Body of pancreas (tissue), 4 donors: ENCODE results near the gene NUDT16.

Source experiments
- POLR2A ChIP-seq, 3 donors: fragments of 450-650 bp; IDR thresholded peaks; one replicate each; pipeline ENCODE4 v1.6.1; 2016; ENCODE audit warnings: antibody characterized with exemption in 3 of 3, mild to moderate bottlenecking in 2 of 3
- TF ChIP-seq, protein P1 (sequence below), 7 experiments: fragments of 450-650 bp in 4 of 7; fragments of 200-600 bp in 3 of 7; sonication (generic) in 3 of 7; IDR thresholded peaks; one replicate each; pipeline ENCODE4 v1.5.1; 2016 to 2019; ENCODE audit warnings: antibody characterized with exemption in 7 of 7

DNA sequence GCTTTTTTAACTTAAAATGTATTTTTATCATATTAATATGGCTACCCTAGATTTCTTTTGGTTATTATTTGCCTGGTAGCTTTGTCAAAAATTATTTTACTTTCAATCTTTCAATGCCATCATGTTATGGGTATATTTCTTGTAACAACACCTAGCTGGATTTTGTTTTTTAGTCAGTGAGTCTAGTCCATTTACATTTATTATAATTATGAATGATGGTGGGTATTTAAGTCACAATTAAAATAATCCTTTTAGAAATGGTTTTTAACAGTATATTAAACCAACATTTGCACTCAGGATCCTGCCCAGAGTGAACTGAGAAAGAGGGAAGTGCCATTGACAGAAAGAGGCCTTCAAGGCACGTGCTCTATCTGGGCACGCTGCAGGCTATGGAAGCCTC, 39.8 kb upstream of the NUDT16 start:
- TF ChIP-seq, protein P1, sequence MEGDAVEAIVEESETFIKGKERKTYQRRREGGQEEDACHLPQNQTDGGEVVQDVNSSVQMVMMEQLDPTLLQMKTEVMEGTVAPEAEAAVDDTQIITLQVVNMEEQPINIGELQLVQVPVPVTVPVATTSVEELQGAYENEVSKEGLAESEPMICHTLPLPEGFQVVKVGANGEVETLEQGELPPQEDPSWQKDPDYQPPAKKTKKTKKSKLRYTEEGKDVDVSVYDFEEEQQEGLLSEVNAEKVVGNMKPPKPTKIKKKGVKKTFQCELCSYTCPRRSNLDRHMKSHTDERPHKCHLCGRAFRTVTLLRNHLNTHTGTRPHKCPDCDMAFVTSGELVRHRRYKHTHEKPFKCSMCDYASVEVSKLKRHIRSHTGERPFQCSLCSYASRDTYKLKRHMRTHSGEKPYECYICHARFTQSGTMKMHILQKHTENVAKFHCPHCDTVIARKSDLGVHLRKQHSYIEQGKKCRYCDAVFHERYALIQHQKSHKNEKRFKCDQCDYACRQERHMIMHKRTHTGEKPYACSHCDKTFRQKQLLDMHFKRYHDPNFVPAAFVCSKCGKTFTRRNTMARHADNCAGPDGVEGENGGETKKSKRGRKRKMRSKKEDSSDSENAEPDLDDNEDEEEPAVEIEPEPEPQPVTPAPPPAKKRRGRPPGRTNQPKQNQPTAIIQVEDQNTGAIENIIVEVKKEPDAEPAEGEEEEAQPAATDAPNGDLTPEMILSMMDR (IDR thresholded peaks at IDR 0.05), result no peak
- no peak for TF ChIP-seq POLR2A (IDR thresholded peaks at IDR 0.05)
